Kidney epithelial cell (primary cell): ENCODE data around the gene RANBP9. TPM values are rescaled to one million over a fixed set of nuclear protein-coding genes. Genes with fewer than 3 reads are reported as not detected.

ENCODE experiments used
- DNase-seq: peaks from one replicate; pipeline ENCODE4 v3.0.0-alpha.2; 2010; ENCODE audit warnings: low read depth
- H3K27me3 ChIP-seq: 2 replicates; pipeline ENCODE4 v1.6.0; 2011; ENCODE audit warnings: low read length; ENCODE audit not compliant: control insufficient read depth, insufficient read depth
- H3K36me3 ChIP-seq: 2 replicates; pipeline ENCODE4 v1.5.1; 2011; ENCODE audit warnings: low read length; ENCODE audit not compliant: control insufficient read depth, insufficient read depth
- H3K4me3 ChIP-seq: 2 replicates; pipeline ENCODE4 v1.5.1; 2011; ENCODE audit warnings: low read depth, mild to moderate bottlenecking, control low read depth, low read length
- total RNA-seq: library from RNA; depleted of rRNA; stranded (reverse); fragments of >200 nt; gene quantifications from 2 replicates; pipeline ENCODE4 v1.2.3, GENCODE V29; 2015
- TF ChIP-seq, protein P1 (sequence below): IDR thresholded peaks from 2 replicates; pipeline ENCODE4 v1.5.1; 2011; ENCODE audit warnings: mild to moderate bottlenecking, moderate library complexity, low read length, control low read depth, inconsistent platforms; ENCODE audit not compliant: insufficient read depth, poor library complexity, severe bottlenecking

RANBP9 gene
- total RNA-seq, 1 donor from 2014 or later, result 25.7 TPM

DNA sequence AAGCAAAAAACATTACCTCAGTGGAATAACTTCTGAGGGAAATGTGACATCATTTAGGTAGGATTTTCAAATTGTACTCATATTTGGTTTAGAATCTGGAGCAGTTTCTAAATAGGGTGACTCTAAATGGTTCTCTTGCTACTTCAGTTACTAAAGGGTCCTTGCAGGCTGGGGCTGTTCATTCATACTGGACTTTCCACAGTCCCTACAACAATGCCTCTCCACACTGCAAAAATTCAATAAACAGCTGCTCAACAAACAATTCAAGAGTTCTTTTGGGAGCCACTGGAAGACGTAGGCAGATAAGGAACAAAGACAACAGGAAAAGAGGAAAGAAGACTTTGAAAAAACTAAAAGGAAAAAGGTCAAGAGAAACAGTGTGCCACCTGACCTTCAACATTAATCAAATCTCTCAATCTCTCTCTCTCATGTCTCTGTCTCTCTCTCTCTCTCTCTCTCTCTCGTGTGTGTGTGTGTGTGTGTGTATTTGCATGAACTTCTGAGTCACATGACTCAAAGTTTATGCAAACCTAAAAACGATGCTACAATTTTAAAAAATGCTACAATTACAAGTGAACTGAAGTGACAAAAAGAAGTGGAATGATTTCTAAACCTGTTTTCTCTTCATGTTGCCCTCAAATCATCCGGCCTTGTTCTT lies 82.0 kb downstream of the RANBP9 start:
- TF ChIP-seq, protein P1, sequence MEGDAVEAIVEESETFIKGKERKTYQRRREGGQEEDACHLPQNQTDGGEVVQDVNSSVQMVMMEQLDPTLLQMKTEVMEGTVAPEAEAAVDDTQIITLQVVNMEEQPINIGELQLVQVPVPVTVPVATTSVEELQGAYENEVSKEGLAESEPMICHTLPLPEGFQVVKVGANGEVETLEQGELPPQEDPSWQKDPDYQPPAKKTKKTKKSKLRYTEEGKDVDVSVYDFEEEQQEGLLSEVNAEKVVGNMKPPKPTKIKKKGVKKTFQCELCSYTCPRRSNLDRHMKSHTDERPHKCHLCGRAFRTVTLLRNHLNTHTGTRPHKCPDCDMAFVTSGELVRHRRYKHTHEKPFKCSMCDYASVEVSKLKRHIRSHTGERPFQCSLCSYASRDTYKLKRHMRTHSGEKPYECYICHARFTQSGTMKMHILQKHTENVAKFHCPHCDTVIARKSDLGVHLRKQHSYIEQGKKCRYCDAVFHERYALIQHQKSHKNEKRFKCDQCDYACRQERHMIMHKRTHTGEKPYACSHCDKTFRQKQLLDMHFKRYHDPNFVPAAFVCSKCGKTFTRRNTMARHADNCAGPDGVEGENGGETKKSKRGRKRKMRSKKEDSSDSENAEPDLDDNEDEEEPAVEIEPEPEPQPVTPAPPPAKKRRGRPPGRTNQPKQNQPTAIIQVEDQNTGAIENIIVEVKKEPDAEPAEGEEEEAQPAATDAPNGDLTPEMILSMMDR, result no peak
- no peak overlapping the region for H3K4me3 ChIP-seq
- no peak for DNase-seq
- no peaks in the 10 kb centered on the region for H3K27me3 ChIP-seq
- H3K36me3 ChIP-seq, result peaks cover 3% of the 10 kb centered on the region

DNA sequence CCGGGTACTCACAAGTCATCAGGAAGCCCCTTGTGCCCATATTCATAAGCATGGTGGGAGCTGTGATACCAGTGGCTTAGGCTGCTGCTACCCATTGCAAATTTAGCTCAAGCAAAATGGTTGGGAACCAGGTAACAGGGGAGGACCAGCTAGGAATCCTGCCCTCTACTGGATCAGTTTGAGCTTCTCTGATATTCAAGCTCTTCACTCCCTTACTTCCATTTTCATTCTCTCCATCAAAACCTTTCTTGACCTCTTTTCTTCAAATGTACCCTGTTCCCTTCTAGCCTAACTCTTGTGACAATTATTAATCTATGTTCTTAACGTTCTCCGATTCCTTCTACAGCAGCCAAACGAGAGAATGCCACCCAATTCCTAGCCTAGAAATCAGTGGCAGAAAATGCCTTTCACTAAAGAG lies 86.8 kb downstream of the RANBP9 start:
- no peak for DNase-seq

DNA sequence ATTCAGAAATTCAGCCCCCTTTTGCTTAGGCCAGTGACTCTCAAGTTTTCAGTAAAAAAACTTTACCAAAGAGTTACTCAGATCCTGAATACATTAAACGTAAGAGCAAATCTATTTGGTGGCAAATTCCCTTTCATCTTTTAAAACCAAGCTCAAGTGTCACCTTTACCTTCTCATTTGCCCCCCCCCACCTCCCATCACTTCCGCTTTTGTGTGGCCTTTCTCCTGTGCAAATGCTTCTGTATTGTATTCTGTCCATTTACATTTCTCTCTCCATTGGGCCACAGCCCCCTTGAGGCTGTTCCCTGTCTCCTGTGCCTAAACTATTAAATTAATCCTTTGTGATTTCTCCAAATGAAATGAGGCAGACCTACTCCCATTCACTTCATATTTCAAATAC lies 94.6 kb downstream of the RANBP9 start:
- no peak overlapping the region for H3K4me3 ChIP-seq

More for the DNA sequence above, 86.8 kb downstream of the RANBP9 start:
- TF ChIP-seq, protein P1, result peak; percentile 58
- Histone ChIP-seq H3K4me3 (no peak overlapping the region), H3K36me3 (peaks cover 3% of the 10 kb centered on the region), H3K27me3 (no peaks in the 10 kb centered on the region)

DNA sequence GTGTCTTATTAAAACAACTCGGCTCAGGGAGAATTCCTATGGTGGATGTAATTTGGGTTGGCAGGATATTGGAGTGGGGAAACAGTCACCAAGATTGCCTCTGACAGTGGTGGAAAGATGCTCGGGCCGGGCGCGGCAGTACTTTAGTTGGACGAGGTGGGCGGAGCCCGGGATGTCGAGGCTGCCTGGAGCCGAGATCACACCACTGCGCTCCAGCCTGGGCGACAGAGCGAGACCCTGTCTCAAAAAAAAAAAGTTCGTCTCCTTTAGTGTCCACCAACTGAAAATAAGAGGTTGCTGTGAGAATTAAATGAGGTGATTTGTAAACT lies 95.9 kb downstream of the RANBP9 start:
- TF ChIP-seq, protein P1, result no peak
- H3K36me3 ChIP-seq, result no peaks in the 10 kb centered on the region
- H3K4me3 ChIP-seq, result peak overlapping the region; percentile 100
- DNase-seq, result no peak
- no peaks in the 10 kb centered on the region for H3K27me3 ChIP-seq

More for the DNA sequence above, 94.6 kb downstream of the RANBP9 start:
- TF ChIP-seq, protein P1, result no peak
- H3K36me3 ChIP-seq, result no peaks in the 10 kb centered on the region
- no peak for DNase-seq
- H3K27me3 ChIP-seq, result no peaks in the 10 kb centered on the region

DNA sequence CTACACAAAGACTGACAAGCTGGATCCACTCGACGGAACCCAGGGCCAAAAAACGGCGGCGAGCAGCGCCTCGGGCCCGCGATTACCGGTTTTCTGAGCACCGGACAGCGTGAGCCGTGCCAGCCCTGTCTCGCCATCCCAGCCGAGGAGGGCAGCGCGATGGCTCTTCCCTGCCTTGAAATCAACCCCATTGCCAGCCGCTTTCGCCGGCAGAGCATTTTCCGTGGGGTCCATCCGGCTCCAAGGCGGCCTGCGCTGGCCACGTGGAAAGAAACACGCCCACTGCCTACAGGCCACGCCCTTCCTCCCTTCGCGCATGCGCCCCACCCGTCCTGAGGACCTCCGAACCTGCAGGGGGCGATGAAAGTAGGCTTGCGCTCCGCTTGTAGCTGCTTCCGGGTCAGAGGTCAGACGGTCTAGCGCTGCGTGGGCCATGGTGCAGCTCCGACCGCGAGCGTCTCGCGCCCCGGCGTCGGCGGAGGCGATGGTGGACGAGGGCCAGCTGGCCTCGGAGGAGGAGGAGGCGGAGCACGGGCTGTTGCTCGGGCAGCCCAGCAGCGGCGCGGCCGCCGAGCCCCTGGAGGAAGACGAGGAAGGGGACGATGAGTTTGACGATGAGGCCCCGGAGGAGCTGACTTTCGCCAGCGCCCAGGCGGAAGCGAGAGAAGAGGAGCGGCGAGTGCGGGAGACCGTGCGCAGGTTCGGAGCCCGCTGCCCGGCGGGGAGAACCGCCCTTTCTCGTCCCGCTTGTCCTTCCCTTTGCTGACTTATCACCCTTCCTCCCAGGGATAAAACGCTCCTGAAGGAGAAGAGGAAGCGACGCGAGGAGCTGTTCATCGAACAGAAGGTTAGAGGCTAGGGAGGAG lies 96.5 kb downstream of the RANBP9 start, which contains the start of gene NOL7:
TSS of gene NOL7 (plus strand) at position 410 of the 866 bp plus-strand sequence. CDS start at position 434, 24 bp downstream.
- H3K4me3 ChIP-seq, result peak within 1 kb of the TSS; percentile 100
- DNase-seq, result peak; percentile 82
- TF ChIP-seq, protein P1, result peak; percentile 95

More for the DNA sequence above, 96.5 kb downstream of the RANBP9 start, which contains the start of gene NOL7:
- Histone ChIP-seq H3K36me3 (no peaks in the 10 kb centered on the region), H3K27me3 (no peaks in the 10 kb centered on the region)
